Mammary microvascular endothelial cell (primary cell): Measurements from ENCODE around the gene RPL37. TPM values are rescaled to one million over a fixed set of nuclear protein-coding genes. Genes with fewer than 3 reads are reported as not detected.

Experiments used
- total RNA-seq: library from RNA; depleted of rRNA; stranded (reverse); fragments of >200 nt; gene quantifications from 2 replicates; pipeline ENCODE4 v1.2.3, GENCODE V29; 2015

Gene RPL37
- 51.9 and 83.8 TPM in 2 replicates for total RNA-seq

GRCh38 chr5:40834849-40835787, at the start of gene RPL37:
RPL37 (minus strand) TSS chr5:40835222; CDS start chr5:40835185, 37 bp downstream.

DNA sequence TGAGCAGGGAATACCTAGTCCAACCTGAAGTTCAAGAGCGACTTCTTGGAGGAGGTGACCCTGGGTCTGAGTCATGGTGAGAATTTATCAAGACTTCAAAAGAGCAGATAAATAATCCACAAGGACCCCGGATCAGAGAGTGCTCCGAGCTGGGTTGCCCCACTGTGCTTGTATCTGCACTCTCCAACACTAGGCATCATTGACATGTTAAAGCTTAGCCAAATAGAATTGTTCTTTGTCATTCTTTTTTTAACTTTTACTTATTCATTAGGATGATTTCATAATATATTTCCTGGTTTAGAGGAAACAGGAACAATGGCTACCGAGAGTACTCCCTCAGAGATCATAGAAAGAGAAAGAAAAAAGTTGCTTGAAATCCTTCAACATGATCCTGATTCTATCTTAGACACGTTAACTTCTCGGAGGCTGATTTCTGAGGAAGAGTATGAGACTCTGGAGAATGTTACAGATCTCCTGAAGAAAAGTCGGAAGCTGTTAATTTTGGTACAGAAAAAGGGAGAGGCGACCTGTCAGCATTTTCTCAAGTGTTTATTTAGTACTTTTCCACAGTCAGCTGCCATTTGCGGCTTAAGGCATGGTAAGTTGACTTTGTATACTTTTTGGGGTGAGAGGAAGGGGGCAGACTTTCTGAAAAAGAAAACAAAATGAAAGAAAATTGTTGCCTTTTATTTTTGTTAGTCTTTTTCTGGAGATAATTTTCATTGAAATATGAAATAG, 6.2 kb upstream of the RPL37 start, which contains the start of gene CARD6:
Gene CARD6, plus strand, starts transcription at position 300 of the 738 bp plus-strand sequence. Its CDS starts 16 bp downstream, at position 316.

DNA sequence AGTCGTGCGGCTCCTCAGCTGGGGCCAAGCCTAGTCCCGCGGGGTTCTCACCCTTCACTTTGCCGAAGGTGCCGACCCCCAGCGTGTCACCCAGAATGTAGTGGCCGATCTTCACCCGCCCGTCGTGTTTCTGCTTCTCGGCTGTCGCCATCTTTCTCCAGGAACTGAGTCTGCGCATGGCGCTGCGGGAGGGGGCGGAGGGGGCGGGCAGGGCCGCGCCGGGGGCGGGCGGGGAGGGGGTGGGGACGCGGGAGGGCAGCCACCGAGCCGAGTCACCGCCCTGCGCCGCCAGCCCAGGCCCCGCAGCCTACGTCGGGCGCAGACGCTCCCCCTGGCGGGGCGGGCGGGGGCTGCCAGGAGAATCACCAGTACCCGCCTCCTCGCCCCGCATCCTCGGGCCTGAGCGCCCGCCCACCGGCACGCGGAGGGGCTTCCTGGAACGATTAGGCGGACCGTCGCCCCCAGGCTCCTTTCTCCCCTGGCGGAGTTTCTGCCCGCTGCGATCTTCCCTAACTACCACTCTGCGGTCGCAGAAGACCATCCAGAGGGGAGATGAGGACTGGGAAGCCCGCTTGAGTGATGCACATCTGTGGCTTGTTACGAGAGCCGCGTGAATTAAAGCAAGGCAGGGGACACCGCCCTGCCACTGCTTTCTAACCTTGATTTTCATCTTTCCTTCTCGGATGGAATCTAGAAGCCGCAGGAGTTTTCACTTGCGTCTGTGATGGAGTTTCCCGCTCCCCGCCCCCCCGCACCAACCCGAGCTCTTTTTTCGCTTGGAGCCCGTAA, 36.8 kb downstream of the RPL37 start, which contains the start of gene PRKAA1:
Gene PRKAA1, minus strand, starts transcription at position 363 of the 789 bp plus-strand sequence. Its CDS starts 185 bp downstream, at position 178.

Other genes with a start within 250 kb of the RPL37 start
- gene PTGER4, start 155.3 kb downstream of the RPL37 start, total RNA-seq = 59.6 and 73.7 TPM in 2 replicates
- gene TTC33, start 79.3 kb downstream of the RPL37 start, total RNA-seq = 7.5 and 9.4 TPM in 2 replicates
- 62.7 and 70.1 TPM in 2 replicates for gene PRKAA1, start 36.8 kb downstream of the RPL37 start, total RNA-seq
- gene CARD6, start 6.1 kb upstream of the RPL37 start, total RNA-seq = 21.7 and 23.8 TPM in 2 replicates
- gene C7, start 74.3 kb upstream of the RPL37 start, total RNA-seq = not detected in 2 replicates
- not detected in 2 replicates for gene MROH2B, start 236.1 kb upstream of the RPL37 start, total RNA-seq